ENCODE results near the gene PLEKHG5. TPM values are rescaled to one million over a fixed set of nuclear protein-coding genes. Genes with fewer than 3 reads are reported as not detected.
"Not testable (repeated sequence)": the region's sequence is repeated elsewhere in the genome, so short reads cannot be mapped to it uniquely, and the experiment has no call there.

The PLEKHG5 gene
- total RNA-seq, 2 donors from 2014 or later = 11.6 to 21.4 TPM

DNA sequence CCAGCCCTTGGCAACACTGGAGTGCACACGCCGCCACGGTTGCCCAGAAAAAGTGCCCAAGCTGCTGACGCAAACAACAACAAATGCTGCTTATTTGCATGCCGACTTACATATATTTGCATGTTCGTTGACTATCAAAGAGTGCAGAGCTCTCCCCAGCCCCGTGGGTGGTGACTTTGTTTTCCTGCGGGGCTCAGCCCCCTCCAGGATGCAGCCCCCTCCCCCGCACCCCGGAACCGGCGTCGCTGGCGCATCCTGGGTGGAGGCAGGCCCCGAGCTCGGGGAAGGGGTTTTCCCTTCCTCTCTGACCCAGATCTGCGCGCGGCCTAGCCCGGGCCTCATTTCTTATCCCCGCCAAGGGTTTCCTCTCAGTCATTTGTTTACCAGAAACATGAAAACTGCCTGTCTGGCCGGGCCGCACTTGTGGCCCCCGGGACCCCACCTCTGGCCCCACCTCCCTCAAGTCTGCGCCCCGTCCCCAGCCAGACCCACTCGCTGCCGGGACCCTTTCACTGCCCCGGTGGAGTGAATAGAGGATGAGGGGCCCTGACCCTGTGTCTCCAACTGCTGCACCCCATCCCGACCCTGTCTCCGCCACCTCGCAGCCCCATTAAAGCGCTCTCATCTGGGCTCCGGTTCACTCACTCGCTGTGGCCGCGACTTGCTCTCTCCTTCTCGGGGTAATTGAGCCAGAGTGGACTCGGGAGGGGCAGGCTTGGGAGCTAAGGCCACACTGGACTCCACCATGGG is 31.0 kb downstream of the PLEKHG5 start:
- no peak for TF ChIP-seq POLR2AphosphoS5 (IDR thresholded peaks at IDR 0.05)
- TF ChIP-seq, protein P1, sequence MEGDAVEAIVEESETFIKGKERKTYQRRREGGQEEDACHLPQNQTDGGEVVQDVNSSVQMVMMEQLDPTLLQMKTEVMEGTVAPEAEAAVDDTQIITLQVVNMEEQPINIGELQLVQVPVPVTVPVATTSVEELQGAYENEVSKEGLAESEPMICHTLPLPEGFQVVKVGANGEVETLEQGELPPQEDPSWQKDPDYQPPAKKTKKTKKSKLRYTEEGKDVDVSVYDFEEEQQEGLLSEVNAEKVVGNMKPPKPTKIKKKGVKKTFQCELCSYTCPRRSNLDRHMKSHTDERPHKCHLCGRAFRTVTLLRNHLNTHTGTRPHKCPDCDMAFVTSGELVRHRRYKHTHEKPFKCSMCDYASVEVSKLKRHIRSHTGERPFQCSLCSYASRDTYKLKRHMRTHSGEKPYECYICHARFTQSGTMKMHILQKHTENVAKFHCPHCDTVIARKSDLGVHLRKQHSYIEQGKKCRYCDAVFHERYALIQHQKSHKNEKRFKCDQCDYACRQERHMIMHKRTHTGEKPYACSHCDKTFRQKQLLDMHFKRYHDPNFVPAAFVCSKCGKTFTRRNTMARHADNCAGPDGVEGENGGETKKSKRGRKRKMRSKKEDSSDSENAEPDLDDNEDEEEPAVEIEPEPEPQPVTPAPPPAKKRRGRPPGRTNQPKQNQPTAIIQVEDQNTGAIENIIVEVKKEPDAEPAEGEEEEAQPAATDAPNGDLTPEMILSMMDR (IDR thresholded peaks at IDR 0.05) = no peak
- no peak for TF ChIP-seq POLR2A (IDR thresholded peaks at IDR 0.05)
- H3K4me3 ChIP-seq = no peak overlapping the region
- no peaks in the 10 kb centered on the region for H3K36me3 ChIP-seq
- H3K27ac ChIP-seq = no peak overlapping the region
- DNase-seq (ENCODE audit: low spot score) = no peak
- no peaks in the 10 kb centered on the region for H3K9me3 ChIP-seq
- H3K27me3 ChIP-seq (replicated peaks; ENCODE audit: insufficient read depth) = no peaks in the 10 kb centered on the region
- no peaks in the 10 kb centered on the region for H3K4me1 ChIP-seq (replicated peaks)
- intact Hi-C loops (cut with DNase I) = no loop called here
- WGBS = 57% methylated on average over 39 of the region's 39 CpGs

DNA sequence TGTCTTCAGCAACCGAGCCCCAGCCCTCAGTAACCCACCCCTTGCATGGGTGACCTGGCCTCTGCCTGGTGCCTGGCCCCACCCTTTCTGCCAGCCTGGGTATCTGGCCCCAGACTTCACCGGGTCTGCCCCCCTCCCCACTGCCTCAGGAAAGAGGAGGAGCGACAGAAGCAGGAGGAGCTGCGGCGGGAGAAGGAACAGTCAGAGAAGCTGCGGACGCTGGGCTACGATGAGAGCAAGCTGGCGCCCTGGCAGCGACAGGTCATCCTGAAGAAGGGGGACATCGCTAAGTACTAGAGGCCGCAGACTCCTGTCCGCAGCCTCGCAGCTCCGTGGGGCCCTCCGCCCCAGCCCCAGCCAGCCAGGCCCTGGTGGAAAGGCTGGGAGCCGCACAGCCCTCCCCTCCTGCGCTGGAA is 31.6 kb downstream of the PLEKHG5 start:
- WGBS = 42% methylated on average over 16 of the region's 18 CpGs
- Histone ChIP-seq H3K4me3 (no peak overlapping the region), H3K27ac (no peak overlapping the region), H3K36me3 (no peaks in the 10 kb centered on the region), H3K9me3 (no peaks in the 10 kb centered on the region), H3K4me1 (replicated peaks) (no peaks in the 10 kb centered on the region), H3K27me3 (replicated peaks; ENCODE audit: insufficient read depth) (no peaks in the 10 kb centered on the region)
- TF ChIP-seq POLR2A (IDR thresholded peaks at IDR 0.05) (no peak), POLR2AphosphoS5 (IDR thresholded peaks at IDR 0.05) (no peak)
- TF ChIP-seq, protein P1 (IDR thresholded peaks at IDR 0.05) = no peak
- DNase-seq (ENCODE audit: low spot score) = no peak
- intact Hi-C loops (cut with DNase I) = no loop called here

DNA sequence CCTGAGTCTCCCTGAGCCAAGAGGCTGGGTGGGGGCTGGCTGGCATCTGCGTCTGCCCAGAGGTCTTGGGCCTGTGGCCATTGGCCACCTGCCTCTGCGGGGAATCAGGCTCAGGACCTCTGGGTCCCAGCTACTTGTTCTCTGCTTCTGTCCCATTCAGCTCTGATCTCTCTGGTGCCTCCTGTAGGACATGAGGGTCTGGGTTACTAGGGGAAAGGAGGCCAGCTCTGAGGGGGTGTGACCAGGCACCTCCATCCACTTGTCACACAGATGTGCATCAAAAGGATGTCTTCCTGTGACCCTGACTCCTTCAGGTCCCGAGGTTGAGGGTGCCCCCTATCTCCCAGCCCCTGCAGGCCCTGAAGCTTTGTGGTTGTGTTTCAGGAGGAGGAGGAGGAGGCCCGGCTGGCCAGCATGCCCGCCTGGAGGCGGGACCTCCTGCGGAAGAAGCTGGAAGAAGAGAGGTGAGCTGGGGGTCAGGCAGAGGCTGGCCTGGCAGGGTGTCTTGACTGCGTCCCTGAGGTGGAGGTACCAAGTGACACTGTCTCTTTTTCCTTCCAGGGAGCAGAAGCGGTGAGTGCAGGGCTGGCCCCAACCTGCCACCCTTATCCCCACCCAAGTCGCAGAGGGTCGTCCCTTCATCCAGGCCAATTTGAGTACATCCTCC is 34.5 kb downstream of the PLEKHG5 start:
- H3K27ac ChIP-seq = no peak overlapping the region
- no peak for TF ChIP-seq POLR2AphosphoS5 (IDR thresholded peaks at IDR 0.05)
- TF ChIP-seq, protein P1 (IDR thresholded peaks at IDR 0.05) = no peak
- TF ChIP-seq POLR2A (IDR thresholded peaks at IDR 0.05) = no peak
- H3K4me3 ChIP-seq = no peak overlapping the region
- intact Hi-C loops (cut with DNase I) = no loop called here
- 85% methylated on average over 11 of the region's 11 CpGs for WGBS
- no peak for DNase-seq (ENCODE audit: low spot score)
- no peaks in the 10 kb centered on the region for H3K36me3 ChIP-seq
- H3K27me3 ChIP-seq (replicated peaks; ENCODE audit: insufficient read depth) = peaks cover 13% of the 10 kb centered on the region
- H3K4me1 ChIP-seq (replicated peaks) = no peaks in the 10 kb centered on the region
- no peaks in the 10 kb centered on the region for H3K9me3 ChIP-seq

DNA sequence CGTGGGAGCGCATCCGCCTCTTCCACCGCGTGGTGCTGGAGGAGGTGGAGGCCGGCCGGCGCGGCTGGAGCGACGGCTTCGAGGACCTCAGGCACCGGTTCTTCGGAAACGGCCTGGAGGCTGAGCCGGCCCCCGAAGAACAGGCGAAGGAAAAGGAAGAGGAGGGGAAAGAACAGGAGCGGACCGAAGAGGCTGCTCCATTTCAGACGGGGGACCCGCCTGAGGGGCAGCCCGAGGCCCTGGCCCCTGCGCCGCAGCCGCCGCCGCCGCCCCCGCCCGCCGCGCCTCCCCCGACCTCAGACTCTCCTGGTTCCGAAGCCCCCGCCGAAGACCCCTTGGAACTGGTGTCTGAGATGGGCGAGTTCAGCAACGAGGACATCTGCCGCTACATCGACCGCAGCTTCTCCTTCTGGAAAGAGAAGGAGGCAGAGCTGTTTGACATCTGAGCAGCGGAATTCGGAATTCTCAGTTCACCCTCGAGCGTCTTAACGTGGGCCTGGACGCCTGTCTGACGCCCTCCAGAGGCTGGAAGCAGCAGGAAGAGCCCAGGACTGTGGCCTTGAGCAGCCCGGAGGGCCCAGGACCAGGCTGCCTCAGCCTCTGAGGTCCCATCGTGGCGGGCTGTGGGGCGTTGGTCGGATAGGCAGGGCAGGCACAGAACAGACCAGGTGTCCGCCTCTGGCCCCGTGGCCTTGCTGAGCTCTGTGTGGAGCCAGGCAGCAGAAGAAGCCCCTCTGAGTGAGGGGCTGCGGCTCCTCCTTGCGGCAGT is 35.5 kb downstream of the PLEKHG5 start:
- 52% methylated on average over 40 of the region's 58 CpGs for WGBS
- H3K4me3 ChIP-seq; H3K36me3 ChIP-seq; DNase-seq (ENCODE audit: low spot score); H3K27ac ChIP-seq; intact Hi-C loops (cut with DNase I); H3K9me3 ChIP-seq; H3K4me1 ChIP-seq (replicated peaks): not testable (repeated sequence)
- peaks cover 16% of the 10 kb centered on the region for H3K27me3 ChIP-seq (replicated peaks; ENCODE audit: insufficient read depth)

Measured in prostate gland (tissue), 2 donors.